IMR-90 (cell line): ENCODE data around the gene C20orf202. TPM values are rescaled to one million over a fixed set of nuclear protein-coding genes. Genes with fewer than 3 reads are reported as not detected.

Source experiments
- ATAC-seq: fragments of 200-7000 bp; cut with Tn5 transposase; 2 replicates; pipeline ENCODE4 v1.9.1; 2020; ENCODE audit warnings: low read depth, mild to moderate bottlenecking, moderate library complexity
- BruUV-seq: library from RNA; stranded (reverse); fragments of 400-500 nt; replicated peaks from 2 replicates; lab custom pipeline; 2021; lab: Mats Ljungman, UMichigan
- CTCF ChIA-PET: fragments of 300-600 bp; formaldehyde crosslinking; extraction: SDS; loops from one replicate; lab custom pipeline; 2021; ENCODE audit warnings: antibody characterized with exemption; lab: Yijun Ruan, JAX
- POLR2A ChIA-PET: fragments of 300-600 bp; sonication (Branson Sonifier 250); formaldehyde crosslinking; loops from one replicate; lab custom pipeline; 2022; ENCODE audit warnings: antibody characterized with exemption; ENCODE audit not compliant: unreplicated experiment; lab: Charles Lee
- DNase-seq: peaks from one replicate; pipeline ENCODE4 v3.0.0; 2013
- H2AFZ ChIP-seq: replicated peaks from 2 replicates; pipeline ENCODE3; 2013; ENCODE audit warnings: low read length, mild to moderate bottlenecking; ENCODE audit not compliant: poor library complexity
- H2AK5ac ChIP-seq: 2 replicates; pipeline ENCODE4 v1.6.1; 2013; ENCODE audit warnings: low read depth, low read length, inconsistent platforms
- H2AK9ac ChIP-seq: replicated peaks from 2 replicates; pipeline ENCODE3; 2013; ENCODE audit warnings: mild to moderate bottlenecking, low read depth, low read length, moderate library complexity; ENCODE audit not compliant: poor library complexity
- H2BK120ac ChIP-seq: 2 replicates; pipeline ENCODE4 v1.6.1; 2013; ENCODE audit warnings: low read depth, low read length, inconsistent platforms
- H2BK15ac ChIP-seq: 3 replicates; pipeline ENCODE4 v1.6.1; 2013; ENCODE audit warnings: low read depth, low read length, inconsistent platforms
- H2BK20ac ChIP-seq: 2 replicates; pipeline ENCODE4 v1.6.1; 2013; ENCODE audit warnings: low read depth, mild to moderate bottlenecking, inconsistent platforms, low read length, moderate library complexity
- H2BK5ac ChIP-seq: 2 replicates; pipeline ENCODE4 v1.6.1; 2013; ENCODE audit warnings: mild to moderate bottlenecking, low read depth, low read length, inconsistent platforms; ENCODE audit not compliant: poor library complexity, severe bottlenecking
- H3K14ac ChIP-seq: replicated peaks from 2 replicates; pipeline ENCODE4 v1.6.1; 2013; ENCODE audit warnings: low read depth, low read length, inconsistent platforms
- H3K18ac ChIP-seq: 2 replicates; pipeline ENCODE4 v1.6.1; 2013; ENCODE audit warnings: low read depth, low read length, control low read depth
- H3K23ac ChIP-seq: 2 replicates; pipeline ENCODE4 v1.6.1; 2013; ENCODE audit warnings: low read depth, low read length, inconsistent platforms
- H3K27ac ChIP-seq: 2 replicates; pipeline ENCODE4 v1.5.1; 2013; ENCODE audit warnings: mild to moderate bottlenecking, control low read depth, low read length; ENCODE audit not compliant: insufficient read depth
- H3K27me3 ChIP-seq: 2 replicates; pipeline ENCODE4 v1.6.1; 2013; ENCODE audit warnings: low read length; ENCODE audit not compliant: control insufficient read depth, insufficient read depth
- H3K36me3 ChIP-seq: 2 replicates; pipeline ENCODE4 v1.6.1; 2013; ENCODE audit warnings: low read length, mixed read lengths; ENCODE audit not compliant: control insufficient read depth, insufficient read depth
- H3K4ac ChIP-seq: 2 replicates; pipeline ENCODE4 v1.6.1; 2013; ENCODE audit warnings: low read depth, low read length, inconsistent platforms
- H3K4me1 ChIP-seq: 2 replicates; pipeline ENCODE4 v1.6.1; 2013; ENCODE audit warnings: low read length, mixed read lengths; ENCODE audit not compliant: control insufficient read depth, insufficient read depth
- H3K4me2 ChIP-seq: 2 replicates; pipeline ENCODE4 v1.6.1; 2013; ENCODE audit warnings: low read depth, mild to moderate bottlenecking, control low read depth, low read length, moderate library complexity
- H3K4me3 ChIP-seq: 2 replicates; pipeline ENCODE4 v1.5.1; 2013; ENCODE audit warnings: low read depth, mild to moderate bottlenecking, control low read depth, low read length, moderate library complexity; ENCODE audit not compliant: insufficient read depth
- H3K56ac ChIP-seq: 2 replicates; pipeline ENCODE4 v1.6.1; 2013; ENCODE audit warnings: low read length, inconsistent platforms; ENCODE audit not compliant: insufficient read depth; ENCODE audit errors: extremely low read depth
- H3K79me1 ChIP-seq, 2 experiments: 2 replicates each; pipeline ENCODE4 v1.6.1; 2013; ENCODE audit warnings: low read length in 2 of 2, inconsistent platforms in 1 of 2, low read depth in 1 of 2
- H3K9ac ChIP-seq: 2 replicates; pipeline ENCODE4 v1.6.1; 2013; ENCODE audit warnings: low read depth, low read length, control low read depth
- H3K9me1 ChIP-seq: 2 replicates; pipeline ENCODE4 v1.6.1; 2013; ENCODE audit warnings: low read length, inconsistent platforms; ENCODE audit not compliant: insufficient read depth
- H3K9me3 ChIP-seq: 2 replicates; pipeline ENCODE4 v1.6.1; 2013; ENCODE audit warnings: low read length; ENCODE audit not compliant: control insufficient read depth, insufficient read depth
- H4K20me1 ChIP-seq: 2 replicates; pipeline ENCODE4 v1.6.1; 2013; ENCODE audit warnings: low read length, inconsistent platforms; ENCODE audit not compliant: insufficient read depth
- H4K5ac ChIP-seq: 2 replicates; pipeline ENCODE4 v1.6.1; 2013; ENCODE audit warnings: mild to moderate bottlenecking, low read depth, low read length, control low read depth
- H4K8ac ChIP-seq, 2 experiments: 2 replicates each; pipeline ENCODE4 v1.6.1; 2013; ENCODE audit warnings: low read depth in 2 of 2, low read length in 2 of 2, control low read depth in 1 of 2, inconsistent platforms in 1 of 2
- H4K91ac ChIP-seq: 2 replicates; pipeline ENCODE4 v1.6.1; 2013; ENCODE audit warnings: low read depth, low read length, inconsistent platforms; ENCODE audit not compliant: insufficient read depth
- BHLHE40 ChIP-seq: fragments of 150-350 bp; IDR thresholded peaks from 2 replicates; pipeline ENCODE4 v1.6.1; 2016; ENCODE audit warnings: mild to moderate bottlenecking, low read depth, low read length
- CEBPB ChIP-seq: IDR thresholded peaks from 2 replicates; pipeline ENCODE4 v1.6.1; 2012; ENCODE audit warnings: low read depth, low read length, improper control_type of control experiment
- CHD1 ChIP-seq: IDR thresholded peaks from 2 replicates; pipeline ENCODE4 v1.6.1; 2012; ENCODE audit warnings: low read depth, low read length, improper control_type of control experiment
- CTCF ChIP-seq: conservative IDR thresholded peaks from 2 replicates; pipeline ENCODE4 v1.5.1; 2012; ENCODE audit warnings: mild to moderate bottlenecking, low read depth, low read length, improper control_type of control experiment
- FOS ChIP-seq: fragments of 150-350 bp; IDR thresholded peaks from 2 replicates; pipeline ENCODE4 v1.6.1; 2016; ENCODE audit warnings: low read depth, low read length
- MAFK ChIP-seq: IDR thresholded peaks from 2 replicates; pipeline ENCODE4 v1.6.1; 2012; ENCODE audit warnings: low read depth, low read length, improper control_type of control experiment
- MAZ ChIP-seq: IDR thresholded peaks from 2 replicates; pipeline ENCODE4 v1.6.1; 2012; ENCODE audit warnings: low read depth, mild to moderate bottlenecking, low read length, improper control_type of control experiment, moderate library complexity, borderline replicate concordance
- MXI1 ChIP-seq: IDR thresholded peaks from 2 replicates; pipeline ENCODE4 v1.6.1; 2012; ENCODE audit warnings: low read depth, mild to moderate bottlenecking, low read length, moderate library complexity, borderline replicate concordance
- NFE2L2 ChIP-seq: fragments of 150-350 bp; IDR thresholded peaks from 2 replicates; pipeline ENCODE4 v1.6.1; 2016; ENCODE audit warnings: low read depth, mild to moderate bottlenecking, low read length
- POLR2A ChIP-seq: IDR thresholded peaks from 2 replicates; pipeline ENCODE4 v1.6.1; 2012; ENCODE audit warnings: mild to moderate bottlenecking, low read depth, low read length
- RCOR1 ChIP-seq: IDR thresholded peaks from 2 replicates; pipeline ENCODE4 v1.6.1; 2012; ENCODE audit warnings: mild to moderate bottlenecking, low read length, improper control_type of control experiment; ENCODE audit not compliant: insufficient replicate concordance
- SMC3 ChIP-seq: fragments of 150-350 bp; IDR thresholded peaks from 2 replicates; pipeline ENCODE4 v1.6.1; 2016; ENCODE audit warnings: low read depth, mild to moderate bottlenecking, antibody characterized with exemption, low read length, moderate library complexity
- USF2 ChIP-seq: fragments of 150-350 bp; IDR thresholded peaks from 2 replicates; pipeline ENCODE4 v1.6.1; 2017; ENCODE audit warnings: mild to moderate bottlenecking, antibody characterized with exemption, low read length, low read depth
- WGBS, 2 experiments: methylation state at CpG; one replicate each; pipeline versions ENCODE4 v1.1.5 to v1.1.7; 2013; ENCODE audit warnings: missing lambda C conversion rate in 2 of 2; ENCODE audit not compliant: insufficient read length in 1 of 2; ENCODE audit errors: extremely low coverage in 2 of 2; 5-methylcytosine and 5-hydroxymethylcytosine counted together
- dilution Hi-C: fragments of 300-500 bp; cut with HindIII; formaldehyde crosslinking; loops from one replicate; pipeline ENCODE4 v1.14.3; 2018; ENCODE audit warnings: low sequenced_read_pairs; ENCODE audit not compliant: unreplicated experiment
- in situ Hi-C: fragments of 300-500 bp; cut with MboI; formaldehyde crosslinking; loops from 3 replicates; pipeline ENCODE4 v1.14.3; 2019; ENCODE audit warnings: low sequenced_read_pairs, inconsistent platforms, mixed read lengths
- intact Hi-C: fragments of 100-400 bp; cut with micrococcal nuclease; formaldehyde crosslinking; loops from 2 replicates; pipeline ENCODE4 v1.10.0; 2022
- polyA plus RNA-seq, 3 experiments: library from polyadenylated mRNA; depleted of rRNA; stranded (reverse); fragments of >200 nt; gene quantifications; 2 replicates each; pipeline ENCODE4 v1.2.3, GENCODE V29; 2012; ENCODE audit warnings: low replicate concordance in 1 of 3
- total RNA-seq: library from RNA; depleted of rRNA; stranded (reverse); fragments of >200 nt; gene quantifications from 2 replicates; pipeline ENCODE4 v1.2.3, GENCODE V29; 2012
- TF ChIP-seq, protein P1 (sequence below): fragments of 150-350 bp; IDR thresholded peaks from 2 replicates; pipeline ENCODE4 v1.6.1; 2016; ENCODE audit warnings: low read depth, mild to moderate bottlenecking, low read length, moderate library complexity, borderline replicate concordance

The C20orf202 gene
- total and polyA plus RNA-seq, 2 of the 4 experiments (the other 2 are of a cell fraction) = not detected

GRCh38 chr20:1154691-1155090, 48.6 kb upstream of the C20orf202 start (continued):
- no peak for TF ChIP-seq MXI1

GRCh38 chr20:1155342-1155741, 47.9 kb upstream of the C20orf202 start:
- Histone ChIP-seq H3K4me3 (no peak overlapping the region), H3K79me1 (peaks cover 16 to 23% of the 10 kb centered on the region in 2 experiments; a peak in 3 of 4 replicates), H3K4me2 (no peak overlapping the region), H3K27ac (no peak overlapping the region), H3K23ac (no peak overlapping the region), H2BK15ac (no peak overlapping the region), H4K5ac (no peak overlapping the region), H2BK20ac (no peak overlapping the region), H3K9me1 (peaks cover 4% of the 10 kb centered on the region; the same call in 1 of the 2 replicates), H3K14ac (no peak overlapping the region), H2AFZ (no peak overlapping the region), H3K27me3 (no peaks in the 10 kb centered on the region), H3K18ac (no peak overlapping the region), H2AK9ac (no peak overlapping the region), H3K9me3 (no peaks in the 10 kb centered on the region), H3K4me1 (no peaks in the 10 kb centered on the region), H3K56ac (no peak overlapping the region), H4K8ac (no peak overlapping the region), H4K20me1 (peaks cover 8% of the 10 kb centered on the region), H2AK5ac (no peak overlapping the region), H2BK5ac (no peak overlapping the region), H3K36me3 (peaks cover 22% of the 10 kb centered on the region), H3K9ac (no peak overlapping the region), H4K91ac (no peak overlapping the region), H3K4ac (no peak overlapping the region), H2BK120ac (no peak overlapping the region)
- in situ Hi-C loops = no loop called here
- dilution Hi-C loops = no loop called here
- WGBS, 2 experiments = 40% methylated on average over 1 of the region's 3 CpGs; no CpG with 5 or more reads in 1 of the 2 experiments
- ChIA-PET CTCF (no interaction called here), POLR2A (no interaction called here)
- BruUV-seq = no TSS peak
- DNase-seq (no peak), ATAC-seq (no peak)
- intact Hi-C loops = no loop called here
- no peak for TF ChIP-seq BHLHE40
- no peak for TF ChIP-seq CTCF
- TF ChIP-seq FOS = no peak
- no peak for TF ChIP-seq MAZ
- no peak for TF ChIP-seq CEBPB
- TF ChIP-seq RCOR1 = no peak
- TF ChIP-seq POLR2A = no peak
- TF ChIP-seq MXI1 = no peak
- TF ChIP-seq NFE2L2 = no peak
- no peak for TF ChIP-seq SMC3
- no peak for TF ChIP-seq CHD1
- TF ChIP-seq, protein P1, sequence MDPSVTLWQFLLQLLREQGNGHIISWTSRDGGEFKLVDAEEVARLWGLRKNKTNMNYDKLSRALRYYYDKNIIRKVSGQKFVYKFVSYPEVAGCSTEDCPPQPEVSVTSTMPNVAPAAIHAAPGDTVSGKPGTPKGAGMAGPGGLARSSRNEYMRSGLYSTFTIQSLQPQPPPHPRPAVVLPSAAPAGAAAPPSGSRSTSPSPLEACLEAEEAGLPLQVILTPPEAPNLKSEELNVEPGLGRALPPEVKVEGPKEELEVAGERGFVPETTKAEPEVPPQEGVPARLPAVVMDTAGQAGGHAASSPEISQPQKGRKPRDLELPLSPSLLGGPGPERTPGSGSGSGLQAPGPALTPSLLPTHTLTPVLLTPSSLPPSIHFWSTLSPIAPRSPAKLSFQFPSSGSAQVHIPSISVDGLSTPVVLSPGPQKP = no peak
- no peak for TF ChIP-seq MAFK
- no peak for TF ChIP-seq USF2
